ENCODE results near the gene TMEM144.

GRCh38 chr4:158285429-158286216 is 75.3 kb downstream of the TMEM144 start:
- TF ChIP-seq, protein P1, sequence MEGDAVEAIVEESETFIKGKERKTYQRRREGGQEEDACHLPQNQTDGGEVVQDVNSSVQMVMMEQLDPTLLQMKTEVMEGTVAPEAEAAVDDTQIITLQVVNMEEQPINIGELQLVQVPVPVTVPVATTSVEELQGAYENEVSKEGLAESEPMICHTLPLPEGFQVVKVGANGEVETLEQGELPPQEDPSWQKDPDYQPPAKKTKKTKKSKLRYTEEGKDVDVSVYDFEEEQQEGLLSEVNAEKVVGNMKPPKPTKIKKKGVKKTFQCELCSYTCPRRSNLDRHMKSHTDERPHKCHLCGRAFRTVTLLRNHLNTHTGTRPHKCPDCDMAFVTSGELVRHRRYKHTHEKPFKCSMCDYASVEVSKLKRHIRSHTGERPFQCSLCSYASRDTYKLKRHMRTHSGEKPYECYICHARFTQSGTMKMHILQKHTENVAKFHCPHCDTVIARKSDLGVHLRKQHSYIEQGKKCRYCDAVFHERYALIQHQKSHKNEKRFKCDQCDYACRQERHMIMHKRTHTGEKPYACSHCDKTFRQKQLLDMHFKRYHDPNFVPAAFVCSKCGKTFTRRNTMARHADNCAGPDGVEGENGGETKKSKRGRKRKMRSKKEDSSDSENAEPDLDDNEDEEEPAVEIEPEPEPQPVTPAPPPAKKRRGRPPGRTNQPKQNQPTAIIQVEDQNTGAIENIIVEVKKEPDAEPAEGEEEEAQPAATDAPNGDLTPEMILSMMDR (conservative IDR thresholded peaks at IDR 0.05 in 1 of 2, IDR thresholded peaks at IDR 0.05 in 1 of 2; ENCODE audit: extremely low read depth in 1 of 2, insufficient read depth in 1 of 2, low read depth in 1 of 2, low read length in 2 of 2): no peak
- no peak for TF ChIP-seq EZH2 (IDR thresholded peaks at IDR 0.05; ENCODE audit: borderline replicate concordance, low read length)
